H1 (cell line): ENCODE measurements around the gene GSX1. TPM values are rescaled to one million over a fixed set of nuclear protein-coding genes. Genes with fewer than 3 reads are reported as not detected.

ENCODE experiments used
- CTCF ChIA-PET: fragments of 300-600 bp; sonication (Branson Sonifier 250); formaldehyde crosslinking; loops from one replicate; lab custom pipeline; 2021; ENCODE audit not compliant: partially characterized antibody; lab: Charles Lee
- POLR2A ChIA-PET: fragments of 300-600 bp; sonication (Branson Sonifier 250); formaldehyde crosslinking; loops from one replicate; lab custom pipeline; 2021; ENCODE audit warnings: inconsistent platforms; ENCODE audit not compliant: partially characterized antibody; lab: Charles Lee
- DNase-seq, 2 experiments: peaks; one replicate each; pipeline versions ENCODE4 v3.0.0 to v3.0.0-alpha.2; 2010 to 2022; ENCODE audit warnings: low spot score in 2 of 2, low read depth in 1 of 2, mixed read lengths in 1 of 2
- FAIRE-seq: peaks from 2 replicates; lab custom pipeline; 2011; peaks lifted over from hg19 to GRCh38; lab: Jason Lieb, UNC
- H2AFZ ChIP-seq: 2 replicates; pipeline ENCODE4 v1.8.1; 2012; ENCODE audit warnings: low read length, inconsistent platforms
- H2AK5ac ChIP-seq: 2 replicates; pipeline ENCODE4 v1.6.1; 2013; ENCODE audit warnings: low read depth, low read length
- H2BK120ac ChIP-seq: replicated peaks from 2 replicates; pipeline ENCODE3; 2013; ENCODE audit warnings: low read depth, low read length, inconsistent platforms
- H2BK12ac ChIP-seq: 2 replicates; pipeline ENCODE4 v1.6.1; 2013; ENCODE audit warnings: low read depth, low read length
- H2BK15ac ChIP-seq: 2 replicates; pipeline ENCODE4 v1.6.1; 2013; ENCODE audit warnings: low read length
- H2BK20ac ChIP-seq: 2 replicates; pipeline ENCODE4 v1.6.1; 2013; ENCODE audit warnings: low read length
- H2BK5ac ChIP-seq: 2 replicates; pipeline ENCODE4 v1.6.1; 2013; ENCODE audit warnings: low read depth, low read length
- H3K14ac ChIP-seq: 2 replicates; pipeline ENCODE4 v1.6.1; 2013; ENCODE audit warnings: inconsistent platforms; ENCODE audit not compliant: insufficient read length
- H3K18ac ChIP-seq: 2 replicates; pipeline ENCODE4 v1.6.1; 2013; ENCODE audit warnings: low read length; ENCODE audit errors: extremely low read depth
- H3K23ac ChIP-seq: 2 replicates; pipeline ENCODE4 v1.6.1; 2013; ENCODE audit warnings: inconsistent platforms; ENCODE audit not compliant: insufficient read length
- H3K23me2 ChIP-seq: 2 replicates; pipeline ENCODE4 v1.6.1; 2013; ENCODE audit warnings: low read depth, low read length
- H3K27ac ChIP-seq: 2 replicates; pipeline ENCODE4 v1.6.1; 2011; ENCODE audit warnings: low read depth, low read length, inconsistent platforms
- H3K27me3 ChIP-seq, 4 experiments: replicated peaks in 1 of 4; 1 replicate in 1 of 4; 2 replicates in 3 of 4; pipeline versions ENCODE4 v1.6.1 to v1.8.1; 2011 to 2013; ENCODE audit warnings: low read length in 3 of 4, mild to moderate bottlenecking in 3 of 4, inconsistent platforms in 2 of 4, mixed read lengths in 2 of 4, moderate library complexity in 1 of 4; ENCODE audit not compliant: control insufficient read depth in 3 of 4, insufficient read depth in 3 of 4; ENCODE audit errors: extremely low read depth in 1 of 4
- H3K36me3 ChIP-seq, 4 experiments: 2 replicates each; pipeline versions ENCODE4 v1.6.1 to v1.8.1; 2011 to 2013; ENCODE audit warnings: mild to moderate bottlenecking in 4 of 4, low read length in 3 of 4, moderate library complexity in 2 of 4, control low read depth in 1 of 4, inconsistent platforms in 1 of 4; ENCODE audit not compliant: insufficient read depth in 4 of 4, control insufficient read depth in 2 of 4
- H3K4ac ChIP-seq: replicated peaks from 2 replicates; pipeline ENCODE3; 2013; ENCODE audit warnings: low read length, low read depth, mixed read lengths, inconsistent platforms; ENCODE audit not compliant: insufficient read length
- H3K4me1 ChIP-seq, 4 experiments: replicated peaks in 1 of 4; 1 replicate in 1 of 4; 2 replicates in 3 of 4; pipeline versions ENCODE4 v1.6.1 to v1.8.1; 2011 to 2013; ENCODE audit warnings: low read length in 3 of 4, inconsistent platforms in 2 of 4, mixed read lengths in 1 of 4; ENCODE audit not compliant: insufficient read depth in 4 of 4, control insufficient read depth in 3 of 4
- H3K4me2 ChIP-seq, 2 experiments: 2 replicates each; pipeline versions ENCODE4 v1.6.1 to v1.8.1; 2011 to 2013; ENCODE audit warnings: low read depth in 2 of 2, low read length in 2 of 2, control low read depth in 1 of 2, inconsistent platforms in 1 of 2, mild to moderate bottlenecking in 1 of 2; ENCODE audit not compliant: insufficient read depth in 1 of 2
- H3K4me3 ChIP-seq, 4 experiments: fragments of 200-600, 300-600 bp in 1 of 4; sonication (generic), shearing (Covaris generic), sonication (Bioruptor Twin) in 1 of 4; 2 replicates each; pipeline versions ENCODE4 v1.5.1 to v1.8.1; 2011 to 2016; ENCODE audit warnings: low read length in 4 of 4, low read depth in 3 of 4, control low read depth in 2 of 4, inconsistent platforms in 2 of 4, mild to moderate bottlenecking in 2 of 4, mixed read lengths in 1 of 4, moderate library complexity in 1 of 4; ENCODE audit not compliant: insufficient read depth in 2 of 4; ENCODE audit errors: extremely low read depth in 1 of 4
- H3K56ac ChIP-seq: replicated peaks from 2 replicates; pipeline ENCODE3; 2013; ENCODE audit warnings: low read depth, mild to moderate bottlenecking, mixed read lengths, low read length, inconsistent platforms; ENCODE audit not compliant: insufficient read length
- H3K79me1 ChIP-seq: 2 replicates; pipeline ENCODE4 v1.6.1; 2013; ENCODE audit warnings: low read depth, low read length, control low read depth
- H3K79me2 ChIP-seq, 2 experiments: 2 replicates each; pipeline versions ENCODE4 v1.6.1 to v1.8.1; 2012 to 2013; ENCODE audit warnings: low read length in 2 of 2, mild to moderate bottlenecking in 2 of 2, inconsistent platforms in 1 of 2; ENCODE audit not compliant: insufficient read depth in 2 of 2, control insufficient read depth in 1 of 2
- H3K9ac ChIP-seq, 4 experiments: replicated peaks in 1 of 4; 1 replicate in 1 of 4; 2 replicates in 3 of 4; pipeline versions ENCODE4 v1.6.1 to v1.8.1; 2011 to 2013; ENCODE audit warnings: low read depth in 3 of 4, low read length in 3 of 4, control low read depth in 2 of 4, mild to moderate bottlenecking in 2 of 4, moderate library complexity in 2 of 4, inconsistent platforms in 1 of 4; ENCODE audit errors: extremely low read depth in 1 of 4
- H3K9me3 ChIP-seq, 2 experiments: 2 replicates each; pipeline versions ENCODE4 v1.6.1 to v1.8.1; 2012 to 2013; ENCODE audit warnings: mild to moderate bottlenecking in 2 of 2, moderate library complexity in 2 of 2, control low read depth in 1 of 2, inconsistent platforms in 1 of 2, low read depth in 1 of 2, low read length in 1 of 2, mixed read lengths in 1 of 2; ENCODE audit not compliant: insufficient read depth in 2 of 2
- H4K20me1 ChIP-seq, 2 experiments: replicated peaks in 1 of 2; 2 replicates each; pipeline versions ENCODE3 to v1.8.1; 2011 to 2013; ENCODE audit warnings: inconsistent platforms in 2 of 2, low read length in 2 of 2, mild to moderate bottlenecking in 1 of 2; ENCODE audit not compliant: insufficient read depth in 2 of 2, control insufficient read depth in 1 of 2
- H4K5ac ChIP-seq: 2 replicates; pipeline ENCODE4 v1.6.1; 2013; ENCODE audit warnings: low read length, low read depth, mixed read lengths, inconsistent platforms; ENCODE audit not compliant: insufficient read length
- H4K8ac ChIP-seq: 2 replicates; pipeline ENCODE4 v1.8.0; 2013; ENCODE audit warnings: mild to moderate bottlenecking, moderate library complexity, low read length, inconsistent platforms; ENCODE audit not compliant: insufficient read depth; ENCODE audit errors: extremely low read depth
- H4K91ac ChIP-seq: replicated peaks from 2 replicates; pipeline ENCODE3; 2013; ENCODE audit warnings: low read length, mixed read lengths, inconsistent platforms; ENCODE audit not compliant: insufficient read length
- ASH2L ChIP-seq: fragments of 200-600, 300-600 bp; sonication (generic); IDR thresholded peaks from one replicate; pipeline ENCODE4 v1.7.1; 2017; ENCODE audit warnings: low read length
- EZH2 ChIP-seq: fragments of 200-600 bp; sonication (generic); IDR thresholded peaks from 2 replicates; pipeline ENCODE4 v1.7.1; 2012; ENCODE audit warnings: low read depth, mild to moderate bottlenecking, moderate library complexity, low read length, inconsistent platforms; ENCODE audit not compliant: severe bottlenecking
- PHF8 ChIP-seq: fragments of 200-600 bp; sonication (generic); conservative IDR thresholded peaks from 2 replicates; pipeline ENCODE4 v1.7.1; 2012; ENCODE audit warnings: low read depth, mild to moderate bottlenecking, inconsistent platforms, low read length, moderate library complexity
- SIN3A ChIP-seq, 2 experiments: IDR thresholded peaks in 1 of 2; conservative IDR thresholded peaks in 1 of 2; 2 replicates each; pipeline ENCODE4 v1.6.1; 2011 to 2012; ENCODE audit warnings: low read length in 2 of 2, improper control_type of control experiment in 1 of 2, low read depth in 1 of 2, mild to moderate bottlenecking in 1 of 2
- TCF12 ChIP-seq: IDR thresholded peaks from 2 replicates; pipeline ENCODE4 v1.6.1; 2011; ENCODE audit warnings: low read depth, mild to moderate bottlenecking, low read length
- YY1 ChIP-seq: IDR thresholded peaks from 2 replicates; pipeline ENCODE4 v1.6.1; 2011; ENCODE audit warnings: low read depth, mild to moderate bottlenecking, low read length
- WGBS, 2 experiments: shearing (Covaris generic) in 1 of 2; methylation state at CpG; one replicate each; pipeline versions ENCODE4 v1.1.6 to v1.1.7; 2013 to 2015; ENCODE audit warnings: low lambda C conversion rate in 2 of 2, mixed read lengths in 2 of 2, inconsistent platforms in 1 of 2, low coverage in 1 of 2, missing lambda C conversion rate in 1 of 2; ENCODE audit not compliant: insufficient replicate concordance in 2 of 2, insufficient coverage in 1 of 2, insufficient read length in 1 of 2; ENCODE audit errors: extremely low coverage in 1 of 2, missing lambda C conversion rate in 1 of 2; 5-methylcytosine and 5-hydroxymethylcytosine counted together
- polyA plus RNA-seq, 7 experiments: library from polyadenylated mRNA; depleted of rRNA in 3 of 7; stranded (reverse) in 5 of 7; unstranded in 2 of 7; fragments of >200 nt in 5 of 7; fragments of 200-250 nt in 2 of 7; gene quantifications; 1 replicate in 5 of 7; 2 replicates in 1 of 7; 4 replicates in 1 of 7; pipeline versions ENCODE4 v1.2.1 to v1.2.3, GENCODE V29; 2011 to 2013; ENCODE audit warnings: missing spikeins in 2 of 7, mixed read lengths in 2 of 7
- total RNA-seq: library from RNA; stranded (reverse); fragmentation: NEBNext Ultra II Directional; extraction: Animal tissue kit (Norgen Biotek cat#: 25700); gene quantifications from 2 replicates; pipeline ENCODE4 v1.2.1, GENCODE V29; 2021
- TF ChIP-seq, protein P1 (sequence below), 3 experiments: IDR thresholded peaks; 1 replicate in 2 of 3; 2 replicates in 1 of 3; pipeline versions ENCODE4 v1.5.1 to v1.6.1; 2011; ENCODE audit warnings: low read length in 3 of 3, mild to moderate bottlenecking in 3 of 3, inconsistent platforms in 2 of 3, low read depth in 1 of 3, moderate library complexity in 1 of 3; ENCODE audit not compliant: insufficient read depth in 1 of 3; ENCODE audit errors: control extremely low read depth in 1 of 3

Gene GSX1
- total and polyA plus RNA-seq, 2 of the 8 experiments (the other 6 are each of a cell fraction or from before 2014, with no cell fraction given) = not detected

DNA sequence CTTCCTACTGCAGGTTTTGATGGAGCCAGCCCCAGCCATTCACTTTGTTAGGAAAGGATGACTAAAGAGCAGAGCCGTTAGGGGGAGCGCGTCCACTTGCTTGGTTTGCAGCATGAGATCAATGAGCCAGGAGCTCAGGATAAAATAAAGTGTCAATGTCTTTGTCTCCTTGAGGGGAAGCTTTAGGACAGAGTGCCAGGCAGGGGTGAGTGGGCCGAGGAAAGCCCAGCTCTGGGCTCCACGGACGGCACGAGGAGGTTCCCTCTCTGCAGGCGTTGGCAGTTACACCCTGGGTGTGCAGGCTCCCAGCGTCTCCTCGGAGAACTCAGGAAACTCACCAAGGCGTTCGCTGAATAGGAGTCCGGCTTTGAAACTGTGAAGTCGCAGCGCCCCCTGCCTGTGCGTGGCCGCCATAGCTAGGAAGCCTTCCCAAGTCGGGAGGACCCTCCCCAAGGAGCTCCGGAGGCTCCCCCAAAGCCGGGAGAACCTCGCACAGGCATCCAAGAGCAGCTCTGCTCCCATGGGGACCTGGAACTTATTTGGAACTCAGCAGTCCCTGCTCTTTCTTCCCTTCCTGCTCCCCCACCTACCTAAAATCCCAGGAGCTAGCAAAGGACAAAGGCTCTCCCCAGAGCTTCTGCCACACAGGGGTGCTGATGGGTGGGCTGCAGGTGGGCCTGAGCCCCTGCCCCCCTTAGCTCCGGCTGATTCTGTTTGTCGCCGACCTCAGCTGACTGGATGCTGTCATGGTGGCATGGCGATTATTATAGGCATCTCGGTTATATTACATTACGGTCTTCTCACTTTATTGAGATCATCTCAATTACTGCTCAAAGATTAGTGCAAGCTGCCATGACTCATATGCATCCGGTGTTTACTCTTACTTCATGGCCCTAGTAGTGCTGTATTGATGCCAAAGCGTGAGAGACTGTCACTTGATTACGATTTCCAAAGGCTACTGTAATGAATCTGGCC lies 34.4 kb downstream of the GSX1 start:
- no peak overlapping the region for H3K27ac ChIP-seq
- peaks cover 47 to 91% (median 78%) of the 10 kb centered on the region in 4 experiments for H3K27me3 ChIP-seq
- H3K18ac ChIP-seq = no peak overlapping the region
- H3K4ac ChIP-seq = no peak overlapping the region
- H3K23ac ChIP-seq = no peak overlapping the region
- H3K4me2 ChIP-seq = peak overlapping the region; percentile 7 to 84; a peak in 3 of 4 replicates
- H4K5ac ChIP-seq = no peak overlapping the region
- H3K36me3 ChIP-seq = no peaks in the 10 kb centered on the region
- no peak overlapping the region; the same call in 1 of the 2 replicates for H2BK12ac ChIP-seq
- H2BK5ac ChIP-seq = no peak overlapping the region
- ChIA-PET CTCF (interaction anchor here (0.5 to 14.6 kb wide), 116 partner anchors 10 to 880 kb away, joined by 3 to 345 read pairs (median 5); partner anchors contain the start of genes CDX2, GSX1, GTF3A and LNX2), POLR2A (interaction anchor here (1.3 to 1.4 kb wide), 3 partner anchors 134 to 206 kb away, joined by 3 to 4 read pairs (median 3); partner anchors contain the start of gene LNX2)
- H2AFZ ChIP-seq = no peak overlapping the region
- H3K23me2 ChIP-seq = no peaks in the 10 kb centered on the region
- DNase-seq (peak; percentile 78 to 99), FAIRE-seq (peak; percentile 84)
- peaks cover 2 to 5% of the 10 kb centered on the region in 2 experiments for H4K20me1 ChIP-seq
- no peak overlapping the region for H3K9ac ChIP-seq
- H3K79me2 ChIP-seq = no peaks in the 10 kb centered on the region
- no peaks in the 10 kb centered on the region for H3K79me1 ChIP-seq
- no peak overlapping the region for H2BK15ac ChIP-seq
- H3K56ac ChIP-seq = no peak overlapping the region
- H3K4me3 ChIP-seq = peak overlapping the region in 3 of 4 experiments; percentile 31 to 52 (median 40); a peak in 4 of 8 replicates
- no peak overlapping the region for H2BK20ac ChIP-seq
- no peaks in the 10 kb centered on the region for H3K9me3 ChIP-seq
- H2AK5ac ChIP-seq = no peak overlapping the region
- H2BK120ac ChIP-seq = no peak overlapping the region
- no peak overlapping the region for H3K14ac ChIP-seq
- H3K4me1 ChIP-seq = peaks cover 7 to 19% (median 11%) of the 10 kb centered on the region in 4 experiments; a peak in 6 of 7 replicates
- 22% methylated on average over 30 of the region's 30 CpGs; no CpG with 5 or more reads in 1 of the 2 experiments for WGBS, 2 experiments
- H4K8ac ChIP-seq = no peak overlapping the region
- H4K91ac ChIP-seq = no peak overlapping the region
- peak; percentile 60 for TF ChIP-seq EZH2
- TF ChIP-seq, protein P1, sequence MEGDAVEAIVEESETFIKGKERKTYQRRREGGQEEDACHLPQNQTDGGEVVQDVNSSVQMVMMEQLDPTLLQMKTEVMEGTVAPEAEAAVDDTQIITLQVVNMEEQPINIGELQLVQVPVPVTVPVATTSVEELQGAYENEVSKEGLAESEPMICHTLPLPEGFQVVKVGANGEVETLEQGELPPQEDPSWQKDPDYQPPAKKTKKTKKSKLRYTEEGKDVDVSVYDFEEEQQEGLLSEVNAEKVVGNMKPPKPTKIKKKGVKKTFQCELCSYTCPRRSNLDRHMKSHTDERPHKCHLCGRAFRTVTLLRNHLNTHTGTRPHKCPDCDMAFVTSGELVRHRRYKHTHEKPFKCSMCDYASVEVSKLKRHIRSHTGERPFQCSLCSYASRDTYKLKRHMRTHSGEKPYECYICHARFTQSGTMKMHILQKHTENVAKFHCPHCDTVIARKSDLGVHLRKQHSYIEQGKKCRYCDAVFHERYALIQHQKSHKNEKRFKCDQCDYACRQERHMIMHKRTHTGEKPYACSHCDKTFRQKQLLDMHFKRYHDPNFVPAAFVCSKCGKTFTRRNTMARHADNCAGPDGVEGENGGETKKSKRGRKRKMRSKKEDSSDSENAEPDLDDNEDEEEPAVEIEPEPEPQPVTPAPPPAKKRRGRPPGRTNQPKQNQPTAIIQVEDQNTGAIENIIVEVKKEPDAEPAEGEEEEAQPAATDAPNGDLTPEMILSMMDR (IDR thresholded peaks at IDR 0.05; ENCODE audit: control extremely low read depth in 1 of 3, insufficient read depth in 1 of 3, low read depth in 1 of 3, low read length in 3 of 3) = peak; percentile 77 to 96 (median 95)
- peak; percentile 52 for TF ChIP-seq ASH2L
- 0 out of 4 replicates have a peak, but pooled peaks of 1 of the 2 experiments have one; percentile 33 for TF ChIP-seq SIN3A (conservative IDR thresholded peaks at IDR 0.05 in 1 of 2, IDR thresholded peaks at IDR 0.05 in 1 of 2; ENCODE audit: low read depth in 1 of 2, low read length in 2 of 2)
- peak; percentile 47; the same call in 1 of the 2 replicates for TF ChIP-seq YY1
- TF ChIP-seq PHF8 = no peak
- 0 out of 2 replicates have a peak, but pooled peaks have one; percentile 7 for TF ChIP-seq TCF12
